Sigmoid colon (tissue), 7 donors: ENCODE results near the gene ENTREP1. TPM values are rescaled to one million over a fixed set of nuclear protein-coding genes. Genes with fewer than 3 reads are reported as not detected.

Experiments used
- DNase-seq: peaks from one replicate; pipeline ENCODE4 v3.0.0-alpha.2; 2019
- H3K27ac ChIP-seq, 4 donors: fragments of 200-600 bp; sonication (generic); one replicate each; pipeline ENCODE4 v1.5.1; 2016 to 2019; ENCODE audit warnings: mild to moderate bottlenecking in 1 of 4
- H3K27me3 ChIP-seq, 3 donors: fragments of 200-600 bp; sonication (generic); one replicate each; pipeline ENCODE4 v1.5.1; 2019; ENCODE audit warnings: mild to moderate bottlenecking in 1 of 3
- H3K36me3 ChIP-seq, 4 donors: fragments of 200-600 bp; sonication (generic); one replicate each; pipeline ENCODE4 v1.5.1; 2016 to 2019
- H3K4me1 ChIP-seq, 4 donors: fragments of 200-600 bp; sonication (generic); one replicate each; pipeline ENCODE4 v1.5.1; 2017 to 2019
- H3K4me3 ChIP-seq, 4 donors: fragments of 200-600 bp; sonication (generic); one replicate each; pipeline ENCODE4 v1.5.1; 2017 to 2019; ENCODE audit warnings: mild to moderate bottlenecking in 2 of 4, moderate library complexity in 1 of 4
- H3K9me3 ChIP-seq, 4 donors: fragments of 200-600 bp in 3 of 4; sonication (generic) in 3 of 4; one replicate each; pipeline versions ENCODE4 v1.5.1 to v1.6.1; 2013 to 2019
- EP300 ChIP-seq, 4 donors: sonication (generic); formaldehyde crosslinking; IDR thresholded peaks; one replicate each; pipeline ENCODE4 v1.6.1; 2017; ENCODE audit warnings: antibody characterized with exemption in 4 of 4
- POLR2A ChIP-seq, 2 donors: fragments of 450-650 bp; IDR thresholded peaks; one replicate each; pipeline ENCODE4 v1.6.1; 2016; ENCODE audit warnings: antibody characterized with exemption in 2 of 2, mild to moderate bottlenecking in 2 of 2, moderate library complexity in 2 of 2
- POLR2AphosphoS5 ChIP-seq, 4 donors: sonication (generic); formaldehyde crosslinking; IDR thresholded peaks; one replicate each; pipeline ENCODE4 v1.6.1; 2017; ENCODE audit warnings: antibody characterized with exemption in 4 of 4
- WGBS, 2 donors: extraction: QIAGEN DNeasy Blood & Tissue Kit; methylation state at CpG; one replicate each; pipeline ENCODE4 v1.1.7; 2013; 5-methylcytosine and 5-hydroxymethylcytosine counted together
- intact Hi-C: fragments of 100-400 bp; cut with DNase I; formaldehyde crosslinking; loops from one replicate; pipeline ENCODE4 v1.15.1; 2023
- polyA plus RNA-seq, 3 donors: library from polyadenylated mRNA; stranded (reverse); fragments of 200-250 nt; gene quantifications; one replicate each; pipeline ENCODE4 v1.2.3, GENCODE V29; 2013
- total RNA-seq, 4 donors: library from RNA; depleted of rRNA; stranded (reverse); fragments of >200 nt; gene quantifications; one replicate each; pipeline ENCODE4 v1.1.0, GENCODE V29; 2016
- TF ChIP-seq, protein P1 (sequence below), 4 experiments: fragments of 450-650 bp in 3 of 4; fragments of 200-600 bp in 1 of 4; IDR thresholded peaks; one replicate each; pipeline ENCODE4 v1.5.1; 2016 to 2019; ENCODE audit warnings: antibody characterized with exemption in 4 of 4, mild to moderate bottlenecking in 3 of 4, moderate library complexity in 2 of 4
- donor health status: healthy with polysubstance abuse.
- donor health status: Bipolar disorder and iron deficiency.
- donor health status: healthy.

ENTREP1 gene
- total and polyA plus RNA-seq, 7 donors, result 1.2 to 81.9 (median 3.7) TPM; not detected in 1

GRCh38 chr9:69370430-69370829 lies 45.4 kb downstream of the ENTREP1 start:
- H3K4me3 ChIP-seq, result no peak overlapping the region
- no peak for DNase-seq
- peaks cover 0 to 4% (median 0%) of the 10 kb centered on the region in 4 donors for H3K36me3 ChIP-seq
- peak overlapping the region in 1 of 4 donors; percentile 0 for H3K27ac ChIP-seq
- H3K27me3 ChIP-seq, result no peaks in the 10 kb centered on the region
- intact Hi-C loops, result no loop called here
- WGBS, 2 donors, result 52 to 73% methylated on average over 2 of the region's 2 CpGs
- TF ChIP-seq, protein P1, sequence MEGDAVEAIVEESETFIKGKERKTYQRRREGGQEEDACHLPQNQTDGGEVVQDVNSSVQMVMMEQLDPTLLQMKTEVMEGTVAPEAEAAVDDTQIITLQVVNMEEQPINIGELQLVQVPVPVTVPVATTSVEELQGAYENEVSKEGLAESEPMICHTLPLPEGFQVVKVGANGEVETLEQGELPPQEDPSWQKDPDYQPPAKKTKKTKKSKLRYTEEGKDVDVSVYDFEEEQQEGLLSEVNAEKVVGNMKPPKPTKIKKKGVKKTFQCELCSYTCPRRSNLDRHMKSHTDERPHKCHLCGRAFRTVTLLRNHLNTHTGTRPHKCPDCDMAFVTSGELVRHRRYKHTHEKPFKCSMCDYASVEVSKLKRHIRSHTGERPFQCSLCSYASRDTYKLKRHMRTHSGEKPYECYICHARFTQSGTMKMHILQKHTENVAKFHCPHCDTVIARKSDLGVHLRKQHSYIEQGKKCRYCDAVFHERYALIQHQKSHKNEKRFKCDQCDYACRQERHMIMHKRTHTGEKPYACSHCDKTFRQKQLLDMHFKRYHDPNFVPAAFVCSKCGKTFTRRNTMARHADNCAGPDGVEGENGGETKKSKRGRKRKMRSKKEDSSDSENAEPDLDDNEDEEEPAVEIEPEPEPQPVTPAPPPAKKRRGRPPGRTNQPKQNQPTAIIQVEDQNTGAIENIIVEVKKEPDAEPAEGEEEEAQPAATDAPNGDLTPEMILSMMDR (IDR thresholded peaks at IDR 0.05), result no peak
- TF ChIP-seq POLR2AphosphoS5 (IDR thresholded peaks at IDR 0.05) (no peak), EP300 (IDR thresholded peaks at IDR 0.05) (no peak), POLR2A (IDR thresholded peaks at IDR 0.05) (no peak)
- no peaks in the 10 kb centered on the region for H3K9me3 ChIP-seq
- H3K4me1 ChIP-seq, result peaks cover 0 to 8% (median 6%) of the 10 kb centered on the region in 4 donors

- peaks cover 0 to 8% (median 6%) of the 10 kb centered on the region in 4 donors for H3K4me1 ChIP-seq
- no peaks in the 10 kb centered on the region for H3K27me3 ChIP-seq
- 42 to 45% methylated on average over 1 of the region's 1 CpG for WGBS, 2 donors
- no peaks in the 10 kb centered on the region for H3K9me3 ChIP-seq
- DNase-seq, result no peak
- H3K27ac ChIP-seq, result peak overlapping the region in 1 of 4 donors; percentile 0
- no peak overlapping the region for H3K4me3 ChIP-seq
- intact Hi-C loops, result no loop called here
- no peak for TF ChIP-seq EP300 (IDR thresholded peaks at IDR 0.05)
- no peak for TF ChIP-seq POLR2A (IDR thresholded peaks at IDR 0.05)
- no peak for TF ChIP-seq POLR2AphosphoS5 (IDR thresholded peaks at IDR 0.05)
- TF ChIP-seq, protein P1 (IDR thresholded peaks at IDR 0.05), result no peak
- H3K36me3 ChIP-seq, result peaks cover 0 to 4% (median 0%) of the 10 kb centered on the region in 4 donors
These were observed 46.0 kb downstream of the ENTREP1 start for GRCh38 chr9:69371001-69371400.

GRCh38 chr9:69376651-69377050 lies 51.6 kb downstream of the ENTREP1 start:
- TF ChIP-seq EP300 (IDR thresholded peaks at IDR 0.05), result no peak
- no peak for TF ChIP-seq POLR2A (IDR thresholded peaks at IDR 0.05)
- TF ChIP-seq, protein P1 (IDR thresholded peaks at IDR 0.05), result no peak
- TF ChIP-seq POLR2AphosphoS5 (IDR thresholded peaks at IDR 0.05), result peak in 1 of 4 donors; percentile 12
- peak overlapping the region in 3 of 4 donors; percentile 26 to 57 (median 43) for H3K27ac ChIP-seq
- intact Hi-C loops, result no loop called here
- DNase-seq, result no peak
- H3K4me3 ChIP-seq, result no peak overlapping the region
- no peaks in the 10 kb centered on the region for H3K27me3 ChIP-seq
- no peaks in the 10 kb centered on the region for H3K9me3 ChIP-seq
- peaks cover 0 to 38% (median 30%) of the 10 kb centered on the region in 4 donors for H3K4me1 ChIP-seq
- peaks cover 0 to 4% (median 0%) of the 10 kb centered on the region in 4 donors for H3K36me3 ChIP-seq
- 62 to 71% methylated on average over 3 of the region's 3 CpGs for WGBS, 2 donors

GRCh38 chr9:69377291-69377690 lies 52.3 kb downstream of the ENTREP1 start:
- DNase-seq, result no peak
- peak overlapping the region in 1 of 4 donors; percentile 57 for H3K27ac ChIP-seq
- peaks cover 0 to 4% (median 0%) of the 10 kb centered on the region in 4 donors for H3K36me3 ChIP-seq
- TF ChIP-seq POLR2A (IDR thresholded peaks at IDR 0.05), result no peak
- no peak for TF ChIP-seq EP300 (IDR thresholded peaks at IDR 0.05)
- TF ChIP-seq, protein P1 (IDR thresholded peaks at IDR 0.05), result no peak
- no peak for TF ChIP-seq POLR2AphosphoS5 (IDR thresholded peaks at IDR 0.05)
- WGBS, 2 donors, result 95 to 96% methylated on average over 13 of the region's 13 CpGs
- peaks cover 0 to 39% (median 32%) of the 10 kb centered on the region in 4 donors for H3K4me1 ChIP-seq
- no peaks in the 10 kb centered on the region for H3K9me3 ChIP-seq
- H3K27me3 ChIP-seq, result no peaks in the 10 kb centered on the region
- H3K4me3 ChIP-seq, result no peak overlapping the region
- intact Hi-C loops, result no loop called here

DNA sequence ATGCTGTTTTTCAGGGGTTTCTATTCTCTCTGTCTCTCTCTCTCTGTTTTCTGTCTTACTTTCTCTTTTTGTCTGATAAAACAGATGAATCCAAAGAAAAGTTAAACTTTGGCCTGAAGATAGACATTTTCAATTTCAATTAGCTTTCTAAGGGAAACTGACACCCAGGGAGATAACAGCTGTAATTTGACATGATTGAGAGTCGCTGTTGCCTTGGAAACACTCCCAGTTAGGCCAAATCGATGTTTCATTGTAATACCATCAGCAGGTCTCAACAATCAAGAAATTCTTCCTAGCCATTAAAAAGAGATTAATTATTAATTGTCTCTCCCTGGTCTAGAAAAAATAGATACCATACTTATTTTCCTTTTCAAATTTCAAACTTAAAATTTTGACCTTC lies 53.0 kb downstream of the ENTREP1 start:
- WGBS, 2 donors, result 70 to 83% methylated on average over 2 of the region's 2 CpGs
- Histone ChIP-seq H3K27ac (no peak overlapping the region), H3K4me3 (no peak overlapping the region), H3K27me3 (no peaks in the 10 kb centered on the region), H3K36me3 (no peaks in the 10 kb centered on the region), H3K9me3 (no peaks in the 10 kb centered on the region), H3K4me1 (peaks cover 0 to 39% (median 32%) of the 10 kb centered on the region in 4 donors)
- TF ChIP-seq POLR2AphosphoS5 (IDR thresholded peaks at IDR 0.05) (no peak), EP300 (IDR thresholded peaks at IDR 0.05) (no peak), POLR2A (IDR thresholded peaks at IDR 0.05) (no peak)
- TF ChIP-seq, protein P1 (IDR thresholded peaks at IDR 0.05), result no peak
- DNase-seq, result no peak
- intact Hi-C loops, result no loop called here
